ENCODE results near the gene PTH2R. TPM values are rescaled to one million over a fixed set of nuclear protein-coding genes. Genes with fewer than 3 reads are reported as not detected.
"Not testable (repeated sequence)": the region's sequence is repeated elsewhere in the genome, so short reads cannot be mapped to it uniquely, and the experiment has no call there.

The PTH2R gene
- total RNA-seq, 3 donors from 2014 or later = 0.09 TPM; not detected in 2

- intact Hi-C loops (cut with DNase I, micrococcal nuclease) = no loop called here
- H3K4me3 ChIP-seq = no peak overlapping the region
- no peaks in the 10 kb centered on the region for H3K9me3 ChIP-seq
- TF ChIP-seq CTCF (IDR thresholded peaks at IDR 0.05) = no peak
- H3K4me1 ChIP-seq (ENCODE audit: low read depth) = no peaks in the 10 kb centered on the region
- no peak for ATAC-seq
- no peaks in the 10 kb centered on the region for H3K36me3 ChIP-seq (ENCODE audit: low read depth)
- no peak for DNase-seq
These were observed 35.5 kb upstream of the PTH2R start for GRCh38 chr2:208370881-208371633.

GRCh38 chr2:208371634-208371935 is 35.0 kb upstream of the PTH2R start:
- H3K36me3 ChIP-seq (ENCODE audit: low read depth) = no peaks in the 10 kb centered on the region
- no peak overlapping the region for H3K4me3 ChIP-seq
- H3K9me3 ChIP-seq = no peaks in the 10 kb centered on the region
- ATAC-seq (no peak), DNase-seq (no peak)
- intact Hi-C loops (cut with DNase I, micrococcal nuclease) = no loop called here
- H3K4me1 ChIP-seq (ENCODE audit: low read depth) = no peaks in the 10 kb centered on the region
- no peak for TF ChIP-seq CTCF (IDR thresholded peaks at IDR 0.05)

- intact Hi-C loops (cut with DNase I, micrococcal nuclease) = no loop called here
- DNase-seq (peak in 1 of 3 donors; percentile 47), ATAC-seq (peak; percentile 60)
- H3K9me3 ChIP-seq = no peaks in the 10 kb centered on the region
- H3K4me1 ChIP-seq (ENCODE audit: low read depth) = no peaks in the 10 kb centered on the region
- peak; percentile 64 for TF ChIP-seq CTCF (IDR thresholded peaks at IDR 0.05)
- no peak overlapping the region for H3K4me3 ChIP-seq
- H3K36me3 ChIP-seq (ENCODE audit: low read depth) = no peaks in the 10 kb centered on the region
These were observed 33.0 kb upstream of the PTH2R start for GRCh38 chr2:208373460-208374089.

- H3K36me3 ChIP-seq (ENCODE audit: low read depth) = no peaks in the 10 kb centered on the region
- no peaks in the 10 kb centered on the region for H3K4me1 ChIP-seq (ENCODE audit: low read depth)
- no peak for TF ChIP-seq CTCF (IDR thresholded peaks at IDR 0.05)
- intact Hi-C loops (cut with DNase I, micrococcal nuclease) = no loop called here
- ATAC-seq = no peak
- no peaks in the 10 kb centered on the region for H3K9me3 ChIP-seq
- H3K4me3 ChIP-seq = no peak overlapping the region
- DNase-seq = no peak
These were observed 31.0 kb upstream of the PTH2R start for GRCh38 chr2:208375491-208376068.

GRCh38 chr2:208377344-208377860 is 29.2 kb upstream of the PTH2R start:
- DNase-seq; intact Hi-C loops (cut with DNase I, micrococcal nuclease); H3K4me1 ChIP-seq (ENCODE audit: low read depth); ATAC-seq; H3K36me3 ChIP-seq (ENCODE audit: low read depth); H3K4me3 ChIP-seq; H3K9me3 ChIP-seq: not testable (repeated sequence)

GRCh38 chr2:208379192-208379591 is 27.4 kb upstream of the PTH2R start:
- no peak for DNase-seq
- no peak for TF ChIP-seq CTCF (IDR thresholded peaks at IDR 0.05)
- ATAC-seq = no peak
- intact Hi-C loops (cut with DNase I, micrococcal nuclease) = no loop called here
- Histone ChIP-seq H3K4me3 (no peak overlapping the region), H3K36me3 (ENCODE audit: low read depth) (no peaks in the 10 kb centered on the region), H3K9me3 (no peaks in the 10 kb centered on the region), H3K4me1 (ENCODE audit: low read depth) (no peaks in the 10 kb centered on the region)
